ENCODE data around the gene NTM.
"Not testable (repeated sequence)": the region's sequence is repeated elsewhere in the genome, so short reads cannot be mapped to it uniquely, and the experiment has no call there.

NTM gene

DNA sequence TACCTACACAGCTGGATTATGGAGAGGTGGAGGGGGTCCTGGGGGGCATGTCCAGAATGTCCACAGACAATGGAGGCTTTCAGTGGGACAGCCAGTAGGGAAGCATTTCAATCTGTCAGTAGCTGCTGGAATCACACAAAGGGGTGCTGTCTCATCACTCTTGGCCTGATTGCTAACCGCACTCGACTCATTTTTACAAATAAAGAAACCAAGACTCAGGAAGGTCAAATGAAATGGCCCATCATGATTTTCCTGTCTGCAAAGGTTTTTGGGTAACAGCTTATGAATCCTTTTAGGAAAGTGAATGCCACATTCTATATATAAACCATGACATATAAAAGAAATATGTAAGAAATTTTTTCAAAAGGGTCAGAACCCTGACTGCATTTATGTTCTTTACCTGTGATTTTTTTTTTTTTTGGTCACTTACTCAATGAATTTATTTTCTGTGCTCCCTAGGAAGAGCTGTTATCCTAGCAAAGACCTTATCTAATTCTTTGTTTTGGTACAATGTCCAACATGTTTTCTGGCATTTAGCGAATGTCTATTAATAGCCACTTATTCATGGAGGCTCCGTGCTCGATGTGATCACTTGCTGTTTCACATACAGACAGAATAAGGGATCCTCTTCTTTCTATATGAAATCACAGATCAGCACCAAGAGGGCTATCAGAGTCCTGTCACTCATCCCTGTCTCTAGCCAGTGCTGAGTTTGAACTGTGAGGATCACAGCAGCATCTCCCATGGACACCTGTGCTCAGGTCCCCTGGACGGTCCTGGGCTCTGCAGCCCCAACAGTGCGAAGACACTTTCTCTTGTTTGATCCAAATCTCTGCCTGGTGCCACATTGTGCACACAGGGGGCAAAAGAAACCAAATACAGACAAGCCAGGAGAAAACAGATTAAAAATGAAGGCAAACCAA, 979.7 kb downstream of the NTM start:
- DNase-seq, result no peak

GRCh38 chr11:132351050-132351449, 980.6 kb downstream of the NTM start:
- DNase-seq, result no peak

DNA sequence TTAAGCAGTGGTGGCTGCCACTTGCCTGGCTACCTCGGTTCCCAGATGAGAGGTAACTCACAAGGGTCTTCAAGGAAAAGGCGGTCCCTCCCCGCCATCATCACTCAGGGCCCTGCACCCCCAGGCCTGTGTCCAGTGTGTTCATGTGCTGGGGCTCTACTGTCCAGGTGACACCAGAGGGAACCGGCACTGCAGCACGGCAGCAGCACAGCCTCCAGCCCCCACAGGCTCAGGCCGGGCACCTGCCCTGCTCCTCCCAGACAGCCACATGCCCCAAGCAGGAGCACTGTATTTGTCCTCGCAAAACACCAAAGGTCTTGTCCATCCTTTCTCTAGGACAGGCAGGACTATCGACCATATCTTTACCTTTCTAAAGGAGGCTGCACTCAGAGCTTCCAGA, 982.1 kb downstream of the NTM start:
- no peak for DNase-seq

GRCh38 chr11:132353255-132353654, 982.8 kb downstream of the NTM start:
- DNase-seq, result no peak

- no peak for DNase-seq
These were observed 987.6 kb downstream of the NTM start for GRCh38 chr11:132357811-132358572.

DNA sequence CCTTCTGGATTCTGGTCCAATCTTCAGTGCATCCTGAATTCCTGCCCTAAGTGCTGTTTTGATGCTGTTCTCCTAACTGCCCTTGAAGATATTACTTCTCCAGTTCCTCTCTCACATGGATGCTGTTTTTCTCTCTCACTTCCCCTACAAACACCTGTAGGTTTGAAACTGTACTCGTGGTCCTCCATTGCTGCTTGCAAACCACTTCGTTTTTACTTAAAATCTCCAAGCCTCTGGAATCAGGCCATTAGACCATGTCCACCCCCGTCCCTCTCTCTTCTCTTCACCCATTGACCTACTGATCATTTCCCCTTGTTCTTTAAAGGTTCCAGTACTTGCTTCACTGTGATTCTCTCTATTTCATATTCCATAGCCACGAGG, 988.1 kb downstream of the NTM start:
- DNase-seq, result no peak

DNA sequence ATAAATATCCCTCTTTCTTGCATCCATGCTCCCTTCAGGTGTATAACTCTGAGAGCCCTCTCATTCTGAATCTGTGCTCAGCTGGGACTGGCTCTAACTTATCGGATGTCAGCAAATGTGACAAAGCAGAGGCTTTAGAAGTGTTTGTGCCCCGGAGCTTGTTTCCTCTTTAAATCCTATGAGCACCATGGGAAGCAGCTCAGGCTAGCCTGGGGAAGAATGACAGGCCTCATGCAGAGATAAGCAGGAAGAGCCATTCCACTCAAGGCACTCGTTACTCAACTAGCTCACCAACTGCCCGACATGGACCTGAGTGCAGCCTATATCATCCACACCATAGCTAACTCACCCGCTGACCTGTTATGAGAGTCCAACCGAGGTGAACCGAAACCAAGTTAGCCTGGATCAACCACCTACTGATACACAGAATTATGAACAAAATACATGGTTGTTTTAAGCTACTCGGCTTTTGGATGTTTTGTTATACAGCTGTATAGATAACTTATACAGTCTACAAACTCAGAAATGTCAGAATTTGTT, 990.7 kb downstream of the NTM start:
- no peak for DNase-seq

DNA sequence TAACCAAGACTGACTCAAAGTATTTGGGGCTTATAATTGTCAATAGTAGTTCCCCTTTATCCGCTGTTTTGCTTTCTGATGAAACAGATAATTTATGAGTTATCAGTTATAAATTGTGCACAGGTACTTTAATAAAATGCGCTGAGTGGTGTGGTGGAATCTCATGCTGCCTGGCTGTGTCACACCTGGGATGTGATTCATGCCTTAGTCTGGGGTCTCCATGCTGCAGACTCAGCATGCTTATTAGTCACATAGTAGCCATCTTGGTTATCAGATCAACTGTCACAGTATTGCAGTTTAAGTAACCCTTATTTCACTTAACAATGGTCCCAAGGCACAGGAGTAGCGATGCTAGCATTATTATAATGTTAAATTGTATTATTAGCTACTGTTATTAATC, 995.2 kb downstream of the NTM start:
- DNase-seq, result no peak

DNA sequence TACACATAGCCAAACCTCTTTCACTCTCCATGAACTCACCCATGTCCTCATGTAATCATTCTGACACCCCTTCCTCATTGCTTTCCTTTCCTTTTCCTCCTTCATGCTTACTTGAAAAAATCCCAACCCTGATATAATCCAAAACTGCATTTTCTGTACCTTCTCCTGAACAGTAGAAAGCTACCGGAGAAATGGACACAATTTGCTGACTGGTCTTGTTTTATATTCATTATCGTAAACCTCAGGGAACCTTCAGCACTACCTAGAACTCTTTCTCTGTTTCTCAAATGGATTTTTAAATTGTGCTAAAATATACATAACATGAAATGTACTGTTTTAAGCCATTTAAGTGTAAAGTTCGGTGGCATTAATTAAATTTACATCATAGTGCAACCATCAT, 996.9 kb downstream of the NTM start:
- DNase-seq, result no peak

DNA sequence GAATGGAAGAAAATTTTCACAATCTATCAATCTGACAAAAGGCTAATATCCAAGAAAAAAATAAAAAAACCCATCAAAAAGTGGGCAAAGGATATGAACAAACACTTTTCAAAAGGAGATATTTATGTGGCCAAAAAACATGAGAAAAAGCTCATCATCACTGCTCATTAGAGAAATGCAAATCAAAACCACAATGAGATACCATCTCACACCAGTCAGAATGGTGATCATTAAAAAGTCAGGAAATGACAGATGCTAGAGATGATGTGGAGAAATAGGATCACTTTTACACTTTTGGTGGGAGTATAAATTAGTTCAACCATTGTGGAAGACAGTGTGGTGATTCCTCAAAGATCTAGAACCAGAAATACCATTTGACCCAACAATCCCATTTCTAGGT, 999.7 kb downstream of the NTM start:
- not testable (repeated sequence) for DNase-seq

DNA sequence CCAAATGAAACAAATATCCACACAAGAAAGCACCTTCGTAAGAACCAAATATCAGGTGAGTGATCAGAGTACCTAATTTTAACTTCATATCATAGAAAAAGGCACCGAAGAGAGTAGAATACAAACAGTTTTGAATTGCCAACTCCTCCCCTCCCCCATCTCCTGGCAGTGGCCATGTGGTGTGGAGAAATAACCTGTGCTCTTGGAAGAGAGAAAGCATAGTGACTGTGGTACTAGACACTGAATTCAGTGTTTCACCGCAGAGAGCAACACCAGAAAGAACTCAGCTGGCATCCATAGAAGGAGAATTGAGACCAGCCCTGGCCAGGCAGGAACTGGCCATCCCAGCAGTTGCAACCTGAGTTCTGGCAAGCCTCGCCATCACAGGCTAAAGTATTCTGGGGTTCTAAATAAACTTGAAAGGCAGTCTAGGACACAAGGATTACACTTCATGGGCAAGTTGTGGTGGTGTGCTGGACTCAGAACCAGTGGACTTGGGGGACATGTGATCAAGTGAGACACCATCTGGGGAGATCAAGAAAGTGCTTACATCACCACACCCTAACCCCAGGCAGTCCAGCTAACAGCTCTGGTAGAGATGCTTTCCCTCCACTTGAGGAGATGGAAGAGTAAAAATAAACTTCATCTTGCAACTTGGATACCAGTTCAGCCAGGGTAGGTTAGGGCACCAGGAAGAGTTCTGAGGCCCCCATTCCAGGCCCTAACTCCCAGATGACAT, 1003.2 kb downstream of the NTM start:
- no peak for DNase-seq

DNA sequence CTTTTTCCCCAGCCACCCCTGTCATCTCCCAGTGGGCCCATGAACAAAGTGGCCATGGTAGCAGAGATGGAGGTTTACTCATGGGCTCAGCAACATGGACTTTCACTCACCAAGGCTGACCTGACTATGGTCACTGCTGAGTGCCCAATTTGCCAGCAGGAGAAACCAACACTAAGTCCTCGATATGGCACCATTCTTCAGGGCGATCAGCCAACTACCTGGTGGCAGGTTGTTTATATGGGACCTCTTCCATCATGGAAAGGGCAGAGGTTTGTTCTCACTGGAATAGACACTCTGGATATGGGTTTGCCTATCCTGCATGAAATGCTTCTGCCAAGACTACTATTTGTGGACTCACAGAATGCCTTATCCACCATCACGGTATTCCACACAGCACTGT, 1009.1 kb downstream of the NTM start:
- no peak for DNase-seq

Data from activated T-cell treated with anti-CD3 and anti-CD28 coated beads, Interleukin-2, amount 50 U/mL, for 48 hours (primary cell).